ENCODE measurements around the gene LRIT2.

DNA sequence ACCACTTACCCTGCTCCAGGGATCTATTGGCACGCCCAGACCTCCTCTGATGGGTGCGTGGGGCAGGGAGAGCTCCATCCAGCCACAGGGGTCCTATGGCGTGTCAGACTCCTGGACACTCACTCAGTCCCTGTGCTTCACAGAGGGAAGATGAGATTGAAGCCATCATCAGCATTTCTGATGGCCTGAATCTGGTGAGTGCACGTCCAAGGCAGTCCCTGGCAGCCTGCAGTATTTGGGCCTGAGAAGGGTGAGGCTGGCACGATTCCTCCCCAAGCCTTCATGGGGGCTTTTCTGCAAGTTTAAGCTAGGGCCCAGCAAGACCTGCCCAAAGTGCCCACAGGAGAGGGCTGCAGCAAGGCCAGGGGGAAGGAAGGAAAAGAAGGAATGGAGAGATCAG is 27.7 kb downstream of the LRIT2 start:
- TF ChIP-seq, protein P1, sequence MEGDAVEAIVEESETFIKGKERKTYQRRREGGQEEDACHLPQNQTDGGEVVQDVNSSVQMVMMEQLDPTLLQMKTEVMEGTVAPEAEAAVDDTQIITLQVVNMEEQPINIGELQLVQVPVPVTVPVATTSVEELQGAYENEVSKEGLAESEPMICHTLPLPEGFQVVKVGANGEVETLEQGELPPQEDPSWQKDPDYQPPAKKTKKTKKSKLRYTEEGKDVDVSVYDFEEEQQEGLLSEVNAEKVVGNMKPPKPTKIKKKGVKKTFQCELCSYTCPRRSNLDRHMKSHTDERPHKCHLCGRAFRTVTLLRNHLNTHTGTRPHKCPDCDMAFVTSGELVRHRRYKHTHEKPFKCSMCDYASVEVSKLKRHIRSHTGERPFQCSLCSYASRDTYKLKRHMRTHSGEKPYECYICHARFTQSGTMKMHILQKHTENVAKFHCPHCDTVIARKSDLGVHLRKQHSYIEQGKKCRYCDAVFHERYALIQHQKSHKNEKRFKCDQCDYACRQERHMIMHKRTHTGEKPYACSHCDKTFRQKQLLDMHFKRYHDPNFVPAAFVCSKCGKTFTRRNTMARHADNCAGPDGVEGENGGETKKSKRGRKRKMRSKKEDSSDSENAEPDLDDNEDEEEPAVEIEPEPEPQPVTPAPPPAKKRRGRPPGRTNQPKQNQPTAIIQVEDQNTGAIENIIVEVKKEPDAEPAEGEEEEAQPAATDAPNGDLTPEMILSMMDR (conservative IDR thresholded peaks at IDR 0.05) = no peak
- no peak for TF ChIP-seq EZH2 (IDR thresholded peaks at IDR 0.05; ENCODE audit: low read depth)

All from PC-9 (cell line).